Activated CD8-positive, alpha-beta memory T cell treated with anti-CD3 and anti-CD28 coated beads for 1 hour (primary cell): Measurements from ENCODE around the gene PSMB2.

Experiments used
- DNase-seq, 2 donors: peaks; one replicate each; pipeline ENCODE4 v3.0.0-alpha.2; 2020; ENCODE audit warnings: low read depth in 1 of 2; ENCODE audit errors: extremely low read depth in 1 of 2

Gene PSMB2

DNA sequence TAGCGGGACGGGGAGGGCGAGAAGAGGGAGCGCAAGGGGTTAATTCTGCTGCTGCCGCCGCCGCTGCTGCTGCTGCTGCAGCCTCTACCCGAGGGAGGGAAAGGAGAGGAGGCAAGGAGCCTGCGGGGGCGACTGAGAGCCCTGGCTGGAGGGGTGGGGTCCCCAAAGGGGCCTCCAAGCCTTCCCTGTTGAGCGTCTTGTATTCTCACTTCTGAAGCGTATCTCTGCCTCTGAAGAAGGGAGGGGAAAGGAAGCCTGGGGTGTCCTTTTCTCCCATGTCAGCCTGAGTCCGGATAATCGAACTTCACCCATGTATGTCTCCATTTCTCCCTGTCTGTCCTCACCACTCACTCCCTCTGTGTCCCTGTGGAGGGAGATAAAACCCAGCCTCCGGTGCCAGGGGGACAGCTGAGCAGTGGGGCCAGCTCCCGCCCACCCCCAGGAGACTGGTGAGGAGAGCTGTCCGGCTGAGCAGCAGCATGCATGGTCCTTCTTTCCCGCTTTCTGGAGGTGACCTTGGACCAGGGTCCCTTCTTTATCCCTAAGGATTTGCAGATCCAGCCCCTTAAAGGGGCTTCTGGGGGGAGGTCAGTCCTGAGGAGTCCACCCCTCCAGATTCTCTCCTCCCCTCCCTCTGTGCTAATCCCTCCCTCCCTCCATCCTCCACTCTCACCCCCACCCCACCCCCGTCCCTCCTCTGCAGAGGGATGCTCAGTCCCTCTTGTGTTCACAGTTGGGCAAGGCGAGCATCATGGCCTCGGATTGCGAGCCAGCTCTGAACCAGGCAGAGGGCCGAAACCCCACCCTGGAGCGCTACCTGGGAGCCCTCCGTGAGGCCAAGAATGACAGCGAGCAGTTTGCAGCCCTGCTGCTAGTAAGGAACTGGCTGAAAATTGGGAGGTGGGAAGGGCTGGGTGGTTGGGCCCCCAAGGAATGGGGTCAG, 82.7 kb downstream of the PSMB2 start:
- no peak for DNase-seq

DNA sequence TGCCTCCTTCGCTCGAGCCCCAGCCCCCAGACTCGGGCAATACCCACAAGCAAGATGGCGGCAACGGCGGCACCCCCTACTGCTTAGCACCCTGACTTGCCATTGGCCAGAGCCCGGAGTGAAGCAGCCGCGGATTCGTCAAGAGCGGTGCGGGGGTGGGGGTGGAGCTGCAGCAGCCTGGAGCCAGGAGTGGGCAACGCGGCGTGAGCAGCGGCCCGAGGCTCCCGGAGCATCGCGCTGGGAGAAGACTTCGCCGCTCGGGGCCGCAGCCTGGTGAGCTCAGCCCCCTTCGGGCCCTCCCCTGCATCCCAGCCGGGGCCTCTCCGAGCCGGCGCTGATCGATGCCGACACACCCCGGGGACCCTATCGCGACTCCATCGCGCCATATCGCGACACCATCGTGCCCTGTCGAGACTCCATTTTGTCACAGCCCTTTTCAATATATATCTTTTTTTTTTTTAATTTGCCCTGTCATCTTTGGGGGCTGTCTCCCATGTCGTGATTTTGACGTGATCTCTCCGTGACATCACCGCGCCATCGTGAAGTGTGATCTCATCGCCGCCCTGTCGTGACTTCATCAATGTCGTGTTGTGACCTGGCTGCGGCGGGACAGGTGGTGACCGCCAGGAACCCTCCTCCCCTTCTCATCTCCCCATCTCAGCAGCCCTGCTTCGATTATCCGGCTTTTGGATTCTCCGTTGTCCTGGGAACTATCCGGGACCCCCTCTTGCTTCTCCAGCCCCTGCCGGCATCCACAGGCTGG, 83.5 kb downstream of the PSMB2 start, which contains the start of gene NCDN:
TSS of gene NCDN (plus strand) at position 189 of the 763 bp plus-strand sequence. CDS start at position 581, 392 bp downstream.
- peak; percentile 85 to 91 for DNase-seq

DNA sequence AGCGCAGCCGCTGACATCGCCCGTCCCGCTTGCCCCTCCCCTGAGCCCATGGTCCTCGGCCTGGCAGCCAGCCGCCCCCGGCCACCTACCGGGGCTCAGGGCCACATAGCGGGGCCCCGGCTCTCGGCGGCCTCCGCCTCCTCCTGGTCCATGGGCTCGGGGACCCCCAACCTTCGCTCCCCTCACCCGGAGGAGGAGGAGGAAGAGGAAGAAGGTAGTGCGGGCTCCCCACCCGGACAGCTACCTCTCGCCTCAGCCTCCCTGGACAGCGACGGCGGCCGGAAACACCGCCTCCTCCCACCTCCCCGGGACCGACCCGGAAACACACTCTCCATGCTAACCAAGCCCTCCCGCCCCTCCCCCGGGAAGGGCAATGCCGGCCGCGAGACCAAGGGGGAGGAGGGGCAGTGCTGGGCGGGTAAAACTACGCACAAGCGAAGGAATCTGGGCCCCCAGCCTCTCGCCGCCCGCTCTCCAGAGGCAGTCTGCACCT, 84.2 kb downstream of the PSMB2 start, which contains the start of gene KIAA0319L:
TSS of gene KIAA0319L (minus strand) at position 286 of the 493 bp plus-strand sequence. CDS start 2,912 bp downstream, outside the sequence.
- no peak for DNase-seq

DNA sequence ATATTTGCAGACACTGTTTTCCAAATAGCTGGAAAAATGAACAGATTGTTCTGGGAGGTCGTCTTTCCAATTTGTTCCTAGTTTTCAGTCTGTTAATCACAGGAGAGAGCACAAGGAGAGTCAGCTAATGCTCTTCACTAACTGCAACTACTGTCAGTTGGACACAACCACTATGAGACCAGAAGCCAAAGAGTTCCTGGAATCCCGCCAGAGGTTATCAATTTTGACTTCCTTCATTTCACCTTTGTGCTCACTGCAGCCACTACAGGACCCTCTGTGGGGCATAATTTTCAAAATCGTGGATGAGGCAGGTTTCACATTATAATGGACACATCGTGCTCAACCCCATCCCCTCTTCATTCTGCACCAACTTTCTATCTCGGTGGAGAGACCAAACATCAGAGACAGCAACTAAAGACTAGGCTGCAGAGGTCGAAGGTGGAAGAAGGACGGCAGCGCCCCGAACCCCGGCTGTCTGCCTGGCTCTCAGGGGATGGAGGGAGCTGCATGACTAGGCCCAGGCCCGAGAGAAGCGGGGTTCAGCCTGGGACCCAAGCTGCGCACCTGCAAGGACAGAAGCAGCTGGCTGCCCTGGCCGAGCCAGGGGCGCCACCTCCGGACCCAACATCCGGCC, 84.7 kb downstream of the PSMB2 start:
- DNase-seq = no peak

DNA sequence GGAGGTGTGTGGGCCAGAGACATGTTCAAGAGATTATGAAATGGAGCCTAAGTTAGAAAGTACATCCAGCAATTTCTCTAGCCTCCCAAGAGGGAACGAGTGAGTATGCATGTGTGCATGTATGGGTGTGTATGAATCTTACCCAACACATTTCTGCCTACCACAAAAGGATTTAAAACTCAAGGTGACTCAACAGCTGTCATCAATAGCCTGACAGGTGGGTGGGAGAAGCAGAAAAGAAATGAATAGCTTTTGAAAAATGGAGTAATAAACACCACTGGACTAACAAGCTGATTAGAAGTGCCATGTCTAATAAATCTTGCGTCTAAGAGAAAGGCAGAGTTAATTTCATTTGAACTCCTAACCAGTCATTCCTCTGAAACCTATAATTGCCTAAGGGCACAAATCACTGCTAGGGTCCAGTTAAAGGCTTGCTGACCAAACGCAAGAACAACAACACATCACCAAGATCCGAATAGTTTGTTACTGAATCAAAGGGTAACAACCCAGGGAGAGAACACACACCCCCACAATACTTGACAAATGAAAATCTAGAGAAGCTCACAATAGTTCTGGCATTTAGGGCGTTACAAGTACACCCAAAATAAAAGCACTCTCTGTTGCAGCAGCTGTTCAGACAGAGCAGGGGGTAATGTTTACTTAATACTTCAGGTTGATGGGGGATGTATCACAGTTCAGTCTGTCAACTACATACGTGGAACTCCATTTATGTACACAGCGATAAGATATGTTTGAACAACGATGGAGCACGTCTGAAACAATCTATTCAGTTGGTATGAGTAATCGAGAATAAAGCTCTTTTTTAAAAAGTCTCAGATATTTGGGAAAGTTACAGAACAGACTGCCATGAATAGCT, 85.5 kb downstream of the PSMB2 start:
- DNase-seq = no peak

DNA sequence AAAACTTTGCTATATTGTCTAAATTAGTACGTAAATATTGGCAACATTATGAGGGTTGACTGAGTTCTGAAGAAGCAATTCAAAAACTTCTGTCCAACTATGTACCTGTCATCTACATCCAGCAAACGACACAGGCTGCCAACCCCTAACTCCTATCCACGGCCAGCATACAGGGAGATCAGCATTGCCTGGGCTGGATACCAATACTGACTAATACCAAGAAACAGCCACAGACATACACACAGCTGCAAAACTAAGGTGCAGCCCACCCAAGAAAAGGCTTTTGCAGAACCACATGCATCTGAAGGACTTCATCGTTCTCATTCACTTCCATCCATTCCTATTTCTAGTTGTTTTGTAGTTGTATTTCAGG, 86.1 kb downstream of the PSMB2 start:
- DNase-seq = no peak

DNA sequence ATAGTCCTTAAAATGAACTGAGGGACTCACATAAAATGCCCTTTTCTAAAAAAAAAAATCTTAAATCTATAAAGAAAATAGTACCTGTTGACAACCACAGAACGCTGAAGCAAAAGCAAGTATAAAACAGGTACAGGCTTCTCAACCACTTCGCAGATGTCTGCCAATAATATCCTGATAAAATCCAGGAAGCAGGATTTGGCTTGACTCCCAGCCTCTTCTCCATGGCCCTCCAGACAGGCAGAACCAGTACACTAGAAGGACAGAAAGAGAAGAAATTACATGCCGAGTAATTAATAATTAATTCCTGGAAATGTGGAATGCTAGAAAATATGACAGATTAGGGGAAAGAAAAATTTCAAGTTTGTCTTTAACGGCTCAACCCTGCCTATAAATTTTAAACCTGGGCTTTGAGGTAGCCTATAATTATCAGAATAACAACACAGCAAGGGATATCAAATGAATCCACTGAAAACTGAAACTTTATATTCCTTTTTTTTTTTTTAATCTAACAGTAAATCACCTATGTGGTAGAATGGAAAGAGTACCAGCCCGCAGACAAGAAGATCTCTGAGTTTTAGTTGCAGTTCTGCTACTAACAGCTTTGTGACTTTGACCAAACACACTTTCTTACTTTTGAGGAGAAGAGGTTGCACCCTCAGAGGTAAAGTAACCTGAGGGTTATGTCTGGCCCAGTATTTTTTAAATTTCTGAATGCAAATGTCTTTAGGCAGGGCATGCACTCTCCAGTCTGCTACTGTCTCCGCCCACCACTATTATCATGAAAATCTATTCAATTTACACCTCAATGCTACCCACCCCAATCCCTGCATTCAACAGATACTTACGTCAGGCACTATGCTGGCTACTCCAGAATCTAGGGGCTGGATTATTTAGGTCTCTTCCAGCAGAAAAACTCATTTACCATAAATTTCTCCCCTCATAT, 86.8 kb downstream of the PSMB2 start:
- DNase-seq = no peak

DNA sequence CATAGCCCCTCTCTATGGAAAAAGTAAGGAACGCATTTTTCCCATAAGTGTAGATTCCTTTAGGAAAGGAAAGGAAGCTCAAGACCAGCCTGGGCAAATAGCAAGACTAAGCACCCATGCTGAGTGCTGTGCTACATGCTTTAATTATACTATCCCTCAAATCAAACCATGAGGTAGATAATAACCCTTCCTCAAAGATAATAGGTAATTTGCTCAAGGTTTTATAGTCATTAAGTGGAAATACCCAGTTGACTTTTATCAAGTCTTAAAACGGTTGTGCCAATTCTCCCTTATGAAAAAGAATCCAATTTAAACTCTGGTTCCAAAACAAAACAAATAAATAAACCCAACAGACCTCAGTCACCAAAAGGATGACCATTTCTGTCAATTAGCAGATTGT, 87.5 kb downstream of the PSMB2 start:
- no peak for DNase-seq
